ENCODE measurements around the gene DYNC1H1.

GRCh38 chr14:102027951-102028350, 63.6 kb downstream of the DYNC1H1 start:
- no peak for TF ChIP-seq EZH2 (IDR thresholded peaks at IDR 0.05; ENCODE audit: low read length, unreplicated experiment)
- TF ChIP-seq CTCF (conservative IDR thresholded peaks at IDR 0.05; ENCODE audit: low read depth, low read length): no peak
